MM.1S (cell line): Measurements from ENCODE around the gene CCND2.

Experiments
- CTCF ChIP-seq: fragments of 300-600 bp; sonication (generic); IDR thresholded peaks from 2 replicates; pipeline ENCODE4 v1.5.1; 2016; ENCODE audit warnings: antibody characterized with exemption, low read length, mixed read lengths
- EZH2phosphoT487 ChIP-seq: fragments of 300-600 bp; sonication (generic); IDR thresholded peaks from 2 replicates; pipeline ENCODE4 v1.6.1; 2018; ENCODE audit warnings: antibody characterized with exemption, low read length

- TF ChIP-seq CTCF, result no peak
- no peak for TF ChIP-seq EZH2phosphoT487
These were observed 16.6 kb downstream of the CCND2 start for GRCh38 chr12:4289998-4290790.
